ENCODE measurements around the gene ATF7. TPM values are rescaled to one million over a fixed set of nuclear protein-coding genes. Genes with fewer than 3 reads are reported as not detected.
"Not testable (repeated sequence)": the region's sequence is repeated elsewhere in the genome, so short reads cannot be mapped to it uniquely, and the experiment has no call there.

Gene ATF7
- total RNA-seq, 1 experiment from 2014 or later: 44.3 TPM

- POLR2A ChIA-PET (ENCODE audit: low non-redundant PET): no interaction called here
- TF ChIP-seq EZH2 (IDR thresholded peaks at IDR 0.05; ENCODE audit: borderline replicate concordance, low read depth, low read length, poor library complexity, severe bottlenecking) (no peak), CTCF (conservative IDR thresholded peaks at IDR 0.05; ENCODE audit: low read depth, low read length) (no peak)
- Histone ChIP-seq H3K4me1 (ENCODE audit: insufficient read depth, low read length, poor library complexity, severe bottlenecking) (peaks cover 56% of the 10 kb centered on the region), H3K27ac (ENCODE audit: low read depth, low read length, poor library complexity, severe bottlenecking) (peak overlapping the region; percentile 65), H3K4me3 (ENCODE audit: low read depth, low read length, poor library complexity, severe bottlenecking) (peak overlapping the region; percentile 37), H3K9me3 (ENCODE audit: low read depth, low read length, poor library complexity, severe bottlenecking) (no peaks in the 10 kb centered on the region), H3K36me3 (ENCODE audit: insufficient read depth, low read length, poor library complexity, severe bottlenecking) (no peaks in the 10 kb centered on the region), H3K27me3 (replicated peaks; ENCODE audit: insufficient read depth, low read depth, low read length, poor library complexity) (no peaks in the 10 kb centered on the region)
- intact Hi-C loops (cut with micrococcal nuclease; ENCODE audit: unreplicated experiment): no loop called here
- CTCF ChIA-PET: interaction anchor here (0.6 kb wide), 1 partner anchor 10 kb away, joined by 3 read pairs; no protein-coding TSS in a partner anchor
- peak; percentile 50 for DNase-seq (ENCODE audit: low spot score)
- no TSS peak for BruUV-seq (replicated peaks)
Observed at GRCh38 chr12:53601296-53601847, 24.8 kb downstream of the ATF7 start.

GRCh38 chr12:53600490-53601295 lies 25.5 kb downstream of the ATF7 start:
- H3K36me3 ChIP-seq (ENCODE audit: insufficient read depth, low read length, poor library complexity, severe bottlenecking): no peaks in the 10 kb centered on the region
- peak overlapping the region; percentile 65 for H3K27ac ChIP-seq (ENCODE audit: low read depth, low read length, poor library complexity, severe bottlenecking)
- no peaks in the 10 kb centered on the region for H3K9me3 ChIP-seq (ENCODE audit: low read depth, low read length, poor library complexity, severe bottlenecking)
- no TSS peak for BruUV-seq (replicated peaks)
- H3K4me1 ChIP-seq (ENCODE audit: insufficient read depth, low read length, poor library complexity, severe bottlenecking): peaks cover 58% of the 10 kb centered on the region
- intact Hi-C loops (cut with micrococcal nuclease; ENCODE audit: unreplicated experiment): no loop called here
- no peaks in the 10 kb centered on the region for H3K27me3 ChIP-seq (replicated peaks; ENCODE audit: insufficient read depth, low read depth, low read length, poor library complexity)
- peak overlapping the region; percentile 37 for H3K4me3 ChIP-seq (ENCODE audit: low read depth, low read length, poor library complexity, severe bottlenecking)
- no peak for DNase-seq (ENCODE audit: low spot score)
- no peak for TF ChIP-seq CTCF (conservative IDR thresholded peaks at IDR 0.05; ENCODE audit: low read depth, low read length)
- no peak for TF ChIP-seq EZH2 (IDR thresholded peaks at IDR 0.05; ENCODE audit: borderline replicate concordance, low read depth, low read length, poor library complexity, severe bottlenecking)
- ChIA-PET POLR2A (ENCODE audit: low non-redundant PET) (interaction anchor here (0.7 kb wide), 1 partner anchor 108 kb away, joined by 4 read pairs; no protein-coding TSS in a partner anchor), CTCF (no interaction called here)

- CTCF ChIA-PET: no interaction called here
- intact Hi-C loops (cut with micrococcal nuclease; ENCODE audit: unreplicated experiment): no loop called here
- POLR2A ChIA-PET (ENCODE audit: low non-redundant PET): no interaction called here
Observed at GRCh38 chr12:53599579-53599978, 26.6 kb downstream of the ATF7 start.

GRCh38 chr12:53598971-53599370 lies 27.2 kb downstream of the ATF7 start:
- H3K27me3 ChIP-seq (replicated peaks; ENCODE audit: insufficient read depth, low read depth, low read length, poor library complexity); H3K27ac ChIP-seq (ENCODE audit: low read depth, low read length, poor library complexity, severe bottlenecking); DNase-seq (ENCODE audit: low spot score); CTCF ChIA-PET; intact Hi-C loops (cut with micrococcal nuclease; ENCODE audit: unreplicated experiment); H3K36me3 ChIP-seq (ENCODE audit: insufficient read depth, low read length, poor library complexity, severe bottlenecking); H3K9me3 ChIP-seq (ENCODE audit: low read depth, low read length, poor library complexity, severe bottlenecking); H3K4me3 ChIP-seq (ENCODE audit: low read depth, low read length, poor library complexity, severe bottlenecking); BruUV-seq (replicated peaks); POLR2A ChIA-PET (ENCODE audit: low non-redundant PET): not testable (repeated sequence)
- H3K4me1 ChIP-seq (ENCODE audit: insufficient read depth, low read length, poor library complexity, severe bottlenecking): peaks cover 60% of the 10 kb centered on the region

More at GRCh38 chr12:53599579-53599978, 26.6 kb downstream of the ATF7 start:
- Histone ChIP-seq H3K27me3 (replicated peaks; ENCODE audit: insufficient read depth, low read depth, low read length, poor library complexity) (no peaks in the 10 kb centered on the region), H3K36me3 (ENCODE audit: insufficient read depth, low read length, poor library complexity, severe bottlenecking) (no peaks in the 10 kb centered on the region), H3K4me3 (ENCODE audit: low read depth, low read length, poor library complexity, severe bottlenecking) (no peak overlapping the region), H3K27ac (ENCODE audit: low read depth, low read length, poor library complexity, severe bottlenecking) (no peak overlapping the region), H3K9me3 (ENCODE audit: low read depth, low read length, poor library complexity, severe bottlenecking) (no peaks in the 10 kb centered on the region), H3K4me1 (ENCODE audit: insufficient read depth, low read length, poor library complexity, severe bottlenecking) (peaks cover 63% of the 10 kb centered on the region)
- TSS peak; percentile 3 for BruUV-seq (replicated peaks)
- no peak for DNase-seq (ENCODE audit: low spot score)
- TF ChIP-seq CTCF (conservative IDR thresholded peaks at IDR 0.05; ENCODE audit: low read depth, low read length) (peak; percentile 47), EZH2 (IDR thresholded peaks at IDR 0.05; ENCODE audit: borderline replicate concordance, low read depth, low read length, poor library complexity, severe bottlenecking) (no peak)
